ENCODE results near the gene NTHL1. TPM values are rescaled to one million over a fixed set of nuclear protein-coding genes. Genes with fewer than 3 reads are reported as not detected.

NTHL1 gene
- polyA plus RNA-seq, 1 experiment = 10.7 TPM

DNA sequence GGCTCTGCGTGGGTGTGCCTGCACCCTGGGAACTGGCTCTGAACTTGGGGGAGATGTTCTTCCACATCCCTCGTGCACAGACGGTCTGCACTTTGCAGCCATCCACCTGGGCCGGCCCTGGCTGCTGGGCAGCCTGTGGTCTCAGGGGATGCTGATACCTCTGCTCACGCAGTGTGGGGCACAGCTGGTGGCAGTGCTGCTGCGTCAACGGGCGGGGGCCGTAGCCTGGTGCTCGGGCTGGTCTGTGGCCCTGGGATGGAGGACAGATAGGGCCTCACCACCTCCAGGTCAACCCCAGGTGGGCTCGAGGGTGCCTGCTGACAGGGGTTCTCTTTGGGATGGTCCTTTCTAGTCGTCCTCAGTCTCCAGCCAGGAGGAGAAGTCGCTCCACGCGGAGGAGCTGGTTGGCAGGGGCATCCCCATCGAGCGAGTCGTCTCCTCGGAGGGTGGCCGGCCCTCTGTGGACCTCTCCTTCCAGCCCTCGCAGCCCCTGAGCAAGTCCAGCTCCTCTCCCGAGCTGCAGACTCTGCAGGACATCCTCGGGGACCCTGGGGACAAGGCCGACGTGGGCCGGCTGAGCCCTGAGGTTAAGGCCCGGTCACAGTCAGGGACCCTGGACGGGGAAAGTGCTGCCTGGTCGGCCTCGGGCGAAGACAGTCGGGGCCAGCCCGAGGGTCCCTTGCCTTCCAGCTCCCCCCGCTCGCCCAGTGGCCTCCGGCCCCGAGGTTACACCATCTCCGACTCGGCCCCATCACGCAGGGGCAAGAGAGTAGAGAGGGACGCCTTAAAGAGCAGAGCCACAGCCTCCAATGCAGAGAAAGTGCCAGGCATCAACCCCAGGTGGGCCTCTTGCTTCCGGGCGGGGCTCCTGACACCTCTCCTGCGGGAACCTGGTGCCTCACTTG, 36.5 kb upstream of the NTHL1 start:
- DNase-seq (ENCODE audit: low read depth, low spot score) = no peak
- TF ChIP-seq, protein P1, sequence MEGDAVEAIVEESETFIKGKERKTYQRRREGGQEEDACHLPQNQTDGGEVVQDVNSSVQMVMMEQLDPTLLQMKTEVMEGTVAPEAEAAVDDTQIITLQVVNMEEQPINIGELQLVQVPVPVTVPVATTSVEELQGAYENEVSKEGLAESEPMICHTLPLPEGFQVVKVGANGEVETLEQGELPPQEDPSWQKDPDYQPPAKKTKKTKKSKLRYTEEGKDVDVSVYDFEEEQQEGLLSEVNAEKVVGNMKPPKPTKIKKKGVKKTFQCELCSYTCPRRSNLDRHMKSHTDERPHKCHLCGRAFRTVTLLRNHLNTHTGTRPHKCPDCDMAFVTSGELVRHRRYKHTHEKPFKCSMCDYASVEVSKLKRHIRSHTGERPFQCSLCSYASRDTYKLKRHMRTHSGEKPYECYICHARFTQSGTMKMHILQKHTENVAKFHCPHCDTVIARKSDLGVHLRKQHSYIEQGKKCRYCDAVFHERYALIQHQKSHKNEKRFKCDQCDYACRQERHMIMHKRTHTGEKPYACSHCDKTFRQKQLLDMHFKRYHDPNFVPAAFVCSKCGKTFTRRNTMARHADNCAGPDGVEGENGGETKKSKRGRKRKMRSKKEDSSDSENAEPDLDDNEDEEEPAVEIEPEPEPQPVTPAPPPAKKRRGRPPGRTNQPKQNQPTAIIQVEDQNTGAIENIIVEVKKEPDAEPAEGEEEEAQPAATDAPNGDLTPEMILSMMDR (IDR thresholded peaks at IDR 0.05; ENCODE audit: low read depth, low read length) = no peak
- Histone ChIP-seq H3K27ac (ENCODE audit: low read depth, low read length) (no peak overlapping the region), H3K9me3 (ENCODE audit: control insufficient read depth, insufficient read depth, low read length) (no peaks in the 10 kb centered on the region; the same call in 1 of the 2 replicates), H3K27me3 (ENCODE audit: control insufficient read depth, insufficient read depth, low read length) (no peaks in the 10 kb centered on the region), H3K4me3 (ENCODE audit: low read depth, low read length) (no peak overlapping the region)
- POLR2A ChIA-PET = interaction anchor here (0.8 to 2.4 kb wide), 2 partner anchors 10 to 71 kb away, joined by 3 to 10 read pairs; partner anchors contain the start of gene TRAF7
- CTCF ChIA-PET = interaction anchor here (2.2 kb wide), 1 partner anchor 56 kb away, joined by 7 read pairs; no protein-coding TSS in a partner anchor

DNA sequence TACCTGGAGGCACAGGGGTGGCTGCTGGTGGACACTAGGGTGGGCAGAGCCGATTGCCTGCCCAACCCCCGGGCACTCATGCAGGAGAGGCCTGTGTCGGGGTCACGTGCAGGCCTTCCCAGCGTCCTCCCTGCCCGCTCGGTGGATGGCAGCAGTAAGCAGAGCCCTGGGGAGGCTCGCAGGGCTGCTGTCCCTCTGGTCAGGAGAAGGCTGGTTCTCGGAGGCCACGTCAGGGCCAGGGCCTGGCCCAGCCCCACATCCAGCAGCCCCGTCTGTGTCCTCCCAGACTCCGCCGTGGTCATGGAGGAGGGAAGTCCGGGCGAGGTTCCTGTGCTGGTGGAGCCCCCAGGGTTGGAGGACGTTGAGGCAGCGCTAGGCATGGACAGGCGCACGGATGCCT, 35.8 kb upstream of the NTHL1 start:
- Histone ChIP-seq H3K27ac (ENCODE audit: low read depth, low read length) (no peak overlapping the region), H3K9me3 (ENCODE audit: control insufficient read depth, insufficient read depth, low read length) (no peaks in the 10 kb centered on the region; the same call in 1 of the 2 replicates), H3K4me3 (ENCODE audit: low read depth, low read length) (no peak overlapping the region), H3K27me3 (ENCODE audit: control insufficient read depth, insufficient read depth, low read length) (no peaks in the 10 kb centered on the region)
- POLR2A ChIA-PET = no interaction called here
- CTCF ChIA-PET = no interaction called here
- TF ChIP-seq, protein P1 (IDR thresholded peaks at IDR 0.05; ENCODE audit: low read depth, low read length) = no peak
- no peak for DNase-seq (ENCODE audit: low read depth, low spot score)

DNA sequence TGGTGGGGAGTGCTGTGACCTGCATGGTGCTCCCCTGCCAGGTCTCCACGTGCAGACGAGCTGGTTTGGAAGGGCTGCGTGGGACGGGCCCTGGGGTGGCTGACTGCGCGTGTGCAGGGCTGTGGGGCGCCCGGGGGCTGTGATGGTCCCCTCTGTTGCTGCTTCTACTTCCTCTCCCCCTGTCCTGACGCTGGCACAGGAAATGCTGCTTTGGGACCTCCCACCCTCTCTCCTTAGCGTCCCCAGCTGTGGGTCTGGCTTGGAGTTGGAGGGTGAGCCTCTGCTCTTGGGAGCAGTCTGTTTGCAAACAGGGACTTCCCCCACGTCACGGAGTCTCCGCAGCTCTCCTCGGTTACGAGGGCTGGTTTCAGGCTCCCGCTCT, 35.3 kb upstream of the NTHL1 start:
- H3K4me3 ChIP-seq (ENCODE audit: low read depth, low read length) = no peak overlapping the region
- H3K27ac ChIP-seq (ENCODE audit: low read depth, low read length) = no peak overlapping the region
- no peaks in the 10 kb centered on the region; the same call in 1 of the 2 replicates for H3K9me3 ChIP-seq (ENCODE audit: control insufficient read depth, insufficient read depth, low read length)
- TF ChIP-seq, protein P1 (IDR thresholded peaks at IDR 0.05; ENCODE audit: low read depth, low read length) = no peak
- CTCF ChIA-PET = no interaction called here
- H3K27me3 ChIP-seq (ENCODE audit: control insufficient read depth, insufficient read depth, low read length) = no peaks in the 10 kb centered on the region
- no peak for DNase-seq (ENCODE audit: low read depth, low spot score)
- POLR2A ChIA-PET = interaction anchor here (0.6 kb wide), 1 partner anchor 15 kb away, joined by 6 read pairs; no protein-coding TSS in a partner anchor

DNA sequence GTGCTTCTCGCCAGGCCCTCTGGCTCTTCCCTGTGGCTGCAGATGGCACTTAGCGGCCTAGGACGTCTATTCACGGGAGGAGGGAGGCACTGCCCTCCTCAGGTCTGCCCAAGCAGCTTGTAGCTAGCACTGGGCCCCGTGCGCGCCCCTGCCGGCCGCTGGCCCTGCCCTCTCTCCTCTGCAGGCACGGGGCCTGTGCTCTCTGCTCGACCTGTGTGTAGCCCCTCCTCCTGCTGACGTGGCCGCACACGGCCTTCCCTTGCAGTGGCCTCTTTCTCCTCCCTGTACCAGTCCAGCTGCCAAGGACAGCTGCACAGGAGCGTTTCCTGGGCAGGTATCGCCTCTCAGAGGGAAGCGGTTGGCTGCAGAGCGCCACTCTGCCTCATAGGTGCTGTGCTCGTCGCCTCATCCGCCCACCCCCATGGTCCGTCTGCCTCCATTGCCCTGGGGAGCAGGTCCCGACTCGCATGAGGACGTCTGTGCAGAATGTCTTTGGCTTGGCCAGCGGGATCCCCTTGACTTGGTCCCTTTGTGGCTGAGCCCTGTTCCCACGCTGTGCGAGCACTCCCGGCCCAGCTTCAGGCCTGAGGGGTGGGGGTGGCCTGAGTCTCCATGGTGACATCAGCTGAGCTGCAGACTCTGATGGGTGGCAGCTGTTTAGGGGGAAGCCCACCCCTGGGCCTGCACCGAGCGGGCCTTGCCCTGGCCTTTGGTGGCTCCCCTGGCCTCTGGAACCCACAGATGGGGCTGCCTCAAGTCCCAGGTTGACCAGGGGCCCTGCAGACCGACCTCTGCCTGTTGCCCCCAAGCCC, 34.7 kb upstream of the NTHL1 start:
- DNase-seq (ENCODE audit: low read depth, low spot score) = no peak
- TF ChIP-seq, protein P1 (IDR thresholded peaks at IDR 0.05; ENCODE audit: low read depth, low read length) = no peak
- POLR2A ChIA-PET = interaction anchor here (0.6 kb wide), 2 partner anchors 14 to 59 kb away, joined by 3 to 6 read pairs; no protein-coding TSS in a partner anchor
- no peak overlapping the region for H3K27ac ChIP-seq (ENCODE audit: low read depth, low read length)
- CTCF ChIA-PET = no interaction called here
- no peaks in the 10 kb centered on the region for H3K27me3 ChIP-seq (ENCODE audit: control insufficient read depth, insufficient read depth, low read length)
- no peak overlapping the region for H3K4me3 ChIP-seq (ENCODE audit: low read depth, low read length)
- no peaks in the 10 kb centered on the region; the same call in 1 of the 2 replicates for H3K9me3 ChIP-seq (ENCODE audit: control insufficient read depth, insufficient read depth, low read length)
